GM19328 (cell line): Measurements from ENCODE around the gene ANXA7.
"Not testable (repeated sequence)": the region's sequence is repeated elsewhere in the genome, so short reads cannot be mapped to it uniquely, and the experiment has no call there.

Experiments used
- ATAC-seq: cut with Tn5 transposase; IDR thresholded peaks from one replicate; pipeline ENCODE4 v1.9.1; 2021; ENCODE audit warnings: mild to moderate bottlenecking, moderate library complexity; ENCODE audit not compliant: unreplicated experiment

Gene ANXA7

GRCh38 chr10:73344269-73344668, 69.6 kb downstream of the ANXA7 start:
- ATAC-seq, result no peak

GRCh38 chr10:73340121-73340520, 73.7 kb downstream of the ANXA7 start:
- no peak for ATAC-seq

- ATAC-seq, result no peak
Observed at GRCh38 chr10:73339436-73339835, 74.4 kb downstream of the ANXA7 start.

- ATAC-seq, result no peak
Observed at GRCh38 chr10:73338801-73339368, 75.0 kb downstream of the ANXA7 start.

GRCh38 chr10:73333202-73333601, 80.7 kb downstream of the ANXA7 start:
- no peak for ATAC-seq

GRCh38 chr10:73332379-73332778, 81.5 kb downstream of the ANXA7 start:
- ATAC-seq, result no peak

- not testable (repeated sequence) for ATAC-seq
Observed at GRCh38 chr10:73328523-73328922, 85.3 kb downstream of the ANXA7 start.

- ATAC-seq, result not testable (repeated sequence)
Observed at GRCh38 chr10:73325290-73325689, 88.6 kb downstream of the ANXA7 start.
